ENCODE data around the gene RGP1. TPM values are rescaled to one million over a fixed set of nuclear protein-coding genes. Genes with fewer than 3 reads are reported as not detected.

RGP1 gene
- total RNA-seq, 1 donor from 2014 or later = 11.2 TPM

DNA sequence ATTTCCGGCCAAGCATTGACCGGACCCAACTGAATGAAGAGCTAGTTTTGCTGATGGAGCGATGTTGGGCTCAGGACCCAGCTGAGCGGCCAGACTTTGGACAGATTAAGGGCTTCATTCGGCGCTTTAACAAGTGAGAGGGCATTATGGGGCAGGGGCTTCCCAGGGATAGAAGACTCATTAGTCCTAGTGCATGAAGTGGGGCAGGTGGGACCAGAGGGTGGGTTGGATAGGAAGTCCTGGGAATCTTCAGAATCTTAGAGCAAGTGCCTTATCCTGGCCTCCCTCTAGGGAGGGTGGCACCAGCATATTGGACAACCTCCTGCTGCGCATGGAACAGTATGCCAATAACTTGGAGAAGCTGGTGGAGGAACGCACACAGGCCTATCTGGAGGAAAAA is 57.0 kb downstream of the RGP1 start:
- Histone ChIP-seq H3K4me1 (no peaks in the 10 kb centered on the region), H3K9me3 (ENCODE audit: low read depth) (no peaks in the 10 kb centered on the region), H3K4me2 (no peak overlapping the region), H3F3A (ENCODE audit: low read depth) (no peaks in the 10 kb centered on the region), H3K36me3 (no peaks in the 10 kb centered on the region), H3K9ac (no peak overlapping the region), H2AFZ (replicated peaks) (no peak overlapping the region), H3K27me3 (no peaks in the 10 kb centered on the region), H3K4me3 (no peak overlapping the region), H3K79me2 (ENCODE audit: low read depth) (no peaks in the 10 kb centered on the region), H3K27ac (no peak overlapping the region), H4K20me1 (ENCODE audit: low read depth) (no peaks in the 10 kb centered on the region)
- DNase-seq (ENCODE audit: low spot score) = no peak
- Mint-ChIP-seq H3K4me1 (no peaks in the 10 kb centered on the region), H3K9me3 (no peaks in the 10 kb centered on the region), H3K36me3 (peaks cover 9% of the 10 kb centered on the region), H3K27ac (no peak overlapping the region), H3K4me3 (no peak overlapping the region), H3K27me3 (ENCODE audit: insufficient read depth, low read depth) (peaks cover 4% of the 10 kb centered on the region)
- TF ChIP-seq EZH2 (IDR thresholded peaks at IDR 0.05) (no peak), CTCF (IDR thresholded peaks at IDR 0.05) (no peak), EZH2phosphoT487 (IDR thresholded peaks at IDR 0.05) (no peak)

Small RNAs within 50 kb of the gene (microRNA-seq; reads per million reads assigned to microRNA genes)
- gene MIR6852 (not detected), gene MIR6853 (not detected)

Small RNAs within 50 kb of the gene (small RNA-seq; reads per million reads assigned to genes)
- not detected for gene MIR6853

Other genes with a start within 250 kb of the RGP1 start
- gene TESK1, start 144.0 kb upstream of the RGP1 start, total RNA-seq (ENCODE audit: low replicate concordance) = 5.2 and 12.4 TPM in 2 replicates
- gene CD72, start 130.9 kb upstream of the RGP1 start, total RNA-seq (ENCODE audit: low replicate concordance) = 0.56 and 1.4 TPM in 2 replicates
- gene SIT1, start 98.4 kb upstream of the RGP1 start, total RNA-seq (ENCODE audit: low replicate concordance) = 0.56 and 0.86 TPM in 2 replicates
- 1,307 and 2,709 TPM in 2 replicates for gene RMRP, start 91.3 kb upstream of the RGP1 start, total RNA-seq (ENCODE audit: low replicate concordance)
- gene CCDC107, start 91.0 kb upstream of the RGP1 start, total RNA-seq (ENCODE audit: low replicate concordance) = 3.8 and 10.6 TPM in 2 replicates
- gene ARHGEF39, start 84.1 kb upstream of the RGP1 start, total RNA-seq (ENCODE audit: low replicate concordance) = 13.2 and 31.9 TPM in 2 replicates
- 0.09 and 0.25 TPM in 2 replicates for gene CA9, start 75.4 kb upstream of the RGP1 start, total RNA-seq (ENCODE audit: low replicate concordance)
- gene TPM2, start 59.4 kb upstream of the RGP1 start, total RNA-seq (ENCODE audit: low replicate concordance) = 174 and 241 TPM in 2 replicates
- 36.7 and 71.5 TPM in 2 replicates for gene TLN1, start 17.1 kb upstream of the RGP1 start, total RNA-seq (ENCODE audit: low replicate concordance)
- gene CREB3, start 16.6 kb upstream of the RGP1 start, total RNA-seq (ENCODE audit: low replicate concordance) = 27.9 and 30.3 TPM in 2 replicates
- gene GBA2, start 59 bp upstream of the RGP1 start, total RNA-seq (ENCODE audit: low replicate concordance) = 44.8 and 74.5 TPM in 2 replicates
- not detected in 2 replicates for gene MSMP, start 5.0 kb downstream of the RGP1 start, total RNA-seq (ENCODE audit: low replicate concordance)
- 5.6 and 8.6 TPM in 2 replicates for gene NPR2, start 42.3 kb downstream of the RGP1 start, total RNA-seq (ENCODE audit: low replicate concordance)
- 1.3 and 1.6 TPM in 2 replicates for gene SPAG8, start 63.0 kb downstream of the RGP1 start, total RNA-seq (ENCODE audit: low replicate concordance)
- 21.8 and 35.9 TPM in 2 replicates for gene HINT2, start 65.8 kb downstream of the RGP1 start, total RNA-seq (ENCODE audit: low replicate concordance)
- gene FAM221B, start 79.4 kb downstream of the RGP1 start, total RNA-seq (ENCODE audit: low replicate concordance) = not detected in 2 replicates
- gene TMEM8B, start 79.9 kb downstream of the RGP1 start, total RNA-seq (ENCODE audit: low replicate concordance) = 4.8 and 11.2 TPM in 2 replicates
- gene OR13J1, start 121.1 kb downstream of the RGP1 start, total RNA-seq (ENCODE audit: low replicate concordance) = not detected in 2 replicates
- gene HRCT1, start 156.9 kb downstream of the RGP1 start, total RNA-seq (ENCODE audit: low replicate concordance) = not detected in 2 replicates
- gene SPAAR, start 160.2 kb downstream of the RGP1 start, total RNA-seq (ENCODE audit: low replicate concordance) = 0.22 TPM in 1 of 2 replicates, not detected in the other
- gene OR2S2, start 208.9 kb downstream of the RGP1 start, total RNA-seq (ENCODE audit: low replicate concordance) = not detected in 2 replicates

Data from neural progenitor cell (in vitro differentiated cells).